ENCODE measurements around the gene DYNLL1.
"Not testable (repeated sequence)": the region's sequence is repeated elsewhere in the genome, so short reads cannot be mapped to it uniquely, and the experiment has no call there.

The DYNLL1 gene

DNA sequence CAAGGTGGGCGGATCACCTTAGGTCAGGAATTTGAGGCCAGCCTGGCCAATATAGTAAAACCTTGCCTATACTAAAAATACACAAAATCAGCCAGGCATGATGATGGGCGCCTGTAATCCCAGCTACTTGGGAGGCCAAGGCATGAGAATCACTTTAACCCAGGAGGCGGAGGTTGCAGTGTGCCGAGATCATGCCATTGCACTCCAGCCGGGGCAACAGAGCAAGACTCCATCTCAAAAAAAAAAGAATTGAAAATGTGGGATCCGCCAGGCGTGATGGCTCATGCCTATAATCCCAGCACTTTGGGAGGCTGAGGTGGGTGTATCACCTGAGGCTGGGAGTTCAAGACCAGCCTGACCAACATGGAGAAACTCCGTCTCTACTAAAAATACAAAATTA lies 23.4 kb downstream of the DYNLL1 start:
- not testable (repeated sequence) for DNase-seq

DNA sequence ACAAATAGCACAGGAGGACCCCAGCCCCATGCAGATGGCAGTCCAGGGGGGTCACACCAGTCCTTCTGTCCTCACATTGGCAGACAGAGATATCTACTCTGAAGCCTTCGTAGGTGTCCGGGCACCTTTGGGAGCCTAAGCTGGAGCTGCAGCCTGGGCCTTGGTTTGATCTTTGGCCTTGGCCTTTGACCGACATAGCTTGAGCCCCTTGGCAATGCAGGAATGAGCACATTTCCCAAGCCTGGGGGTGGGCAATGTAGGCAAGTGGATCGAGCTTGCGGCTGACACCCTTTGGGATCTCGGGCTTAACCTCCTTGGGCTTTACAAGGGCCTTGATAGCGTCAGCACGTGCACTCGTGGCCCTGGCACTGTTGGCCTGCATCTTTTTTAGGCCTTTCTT lies 26.7 kb downstream of the DYNLL1 start:
- DNase-seq: no peak

- DNase-seq: peak; percentile 83
Observed at GRCh38 chr12:120528861-120529525, 33.1 kb downstream of the DYNLL1 start, which contains the start of gene COQ5. Gene COQ5 (minus strand): TSS chr12:120529158. CDS start chr12:120529141, 17 bp downstream.

- no peak for DNase-seq
Observed at GRCh38 chr12:120529641-120530417, 33.9 kb downstream of the DYNLL1 start.

DNA sequence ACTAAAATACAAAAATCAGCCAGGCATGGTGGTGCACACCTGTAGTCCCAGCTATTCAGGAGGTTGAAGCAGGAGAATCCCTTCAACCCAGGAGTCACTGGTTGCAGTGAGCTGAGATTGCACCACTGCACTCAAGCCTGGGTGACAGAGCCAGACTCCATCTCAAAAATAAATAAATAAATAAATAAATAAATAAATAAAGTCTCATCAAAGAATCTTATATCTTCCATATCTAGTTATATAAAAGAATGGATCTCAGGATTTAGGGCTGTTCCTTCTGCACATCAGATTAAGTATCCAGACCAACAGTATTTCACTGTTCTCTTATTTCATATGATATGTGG lies 34.5 kb downstream of the DYNLL1 start:
- DNase-seq: not testable (repeated sequence)

- no peak for DNase-seq
Observed at GRCh38 chr12:120532701-120533238, 36.9 kb downstream of the DYNLL1 start.

DNA sequence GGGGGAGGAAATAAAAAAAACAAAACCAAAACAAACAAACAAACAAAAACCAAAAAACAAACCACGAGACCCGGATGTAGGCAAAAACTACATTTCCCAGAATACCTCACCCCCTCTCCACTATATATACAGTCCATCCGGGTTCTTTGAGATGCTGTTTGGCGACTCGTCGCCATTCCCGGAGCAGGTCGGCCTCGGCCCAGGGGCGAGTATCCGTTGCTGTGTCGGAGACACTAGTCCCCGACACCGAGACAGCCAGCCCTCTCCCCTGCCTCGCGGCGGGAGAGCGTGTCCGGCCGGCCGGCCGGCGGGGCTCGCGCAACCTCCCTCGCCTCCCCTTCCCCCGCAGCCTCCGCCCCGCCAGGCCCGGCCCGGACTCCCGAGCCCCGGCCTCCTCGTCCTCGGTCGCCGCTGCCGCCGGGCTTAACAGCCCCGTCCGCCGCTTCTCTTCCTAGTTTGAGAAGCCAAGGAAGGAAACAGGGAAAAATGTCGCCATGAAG lies 38.3 kb downstream of the DYNLL1 start, which contains the start of gene RNF10:
Gene RNF10, plus strand, starts transcription at position 154 of the 500 bp plus-strand sequence. CDS start 456 bp downstream, outside the sequence.
- peak; percentile 65 for DNase-seq

DNA sequence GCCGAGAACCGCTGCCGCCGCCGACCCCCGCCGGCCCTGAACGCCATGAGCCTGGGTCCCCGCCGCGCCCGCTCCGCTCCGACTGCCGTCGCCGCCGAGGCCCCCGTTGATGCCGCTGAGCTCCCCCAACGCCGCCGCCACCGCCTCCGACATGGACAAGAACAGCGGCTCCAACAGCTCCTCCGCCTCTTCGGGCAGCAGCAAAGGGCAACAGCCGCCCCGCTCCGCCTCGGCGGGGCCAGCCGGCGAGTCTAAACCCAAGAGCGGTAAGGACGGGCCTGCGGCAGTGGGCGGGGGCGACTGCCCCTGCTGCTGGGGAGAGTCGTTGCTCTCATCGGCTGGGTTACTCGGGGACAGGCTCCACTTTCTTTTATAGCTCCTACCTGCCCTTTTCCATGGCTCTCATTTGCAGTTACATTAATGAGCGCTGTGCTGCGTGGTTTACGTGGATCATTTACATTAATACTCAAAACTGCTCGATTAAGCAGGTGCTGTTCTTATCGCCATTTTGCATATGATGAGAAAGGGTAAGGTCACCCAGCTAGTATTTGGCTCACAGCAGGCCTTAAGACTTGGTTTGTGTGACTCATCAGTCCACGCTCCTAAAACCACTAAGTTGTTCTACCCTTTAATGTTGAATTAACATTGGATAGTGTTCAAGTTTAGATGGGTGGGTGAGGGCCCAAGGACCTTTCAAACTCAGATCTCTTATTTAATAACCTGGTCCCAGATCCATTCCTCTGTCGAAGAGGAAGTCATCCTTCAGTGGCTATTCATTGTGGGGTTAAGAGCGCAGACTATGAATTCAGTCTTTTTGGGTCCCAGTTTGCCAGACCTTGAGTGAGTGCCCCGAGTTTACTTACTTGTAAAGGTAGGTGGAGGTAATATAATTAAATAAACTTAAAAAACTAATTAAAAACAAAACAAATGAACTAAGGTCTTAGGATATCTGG lies 39.1 kb downstream of the DYNLL1 start:
- DNase-seq: peak; percentile 49

DNA sequence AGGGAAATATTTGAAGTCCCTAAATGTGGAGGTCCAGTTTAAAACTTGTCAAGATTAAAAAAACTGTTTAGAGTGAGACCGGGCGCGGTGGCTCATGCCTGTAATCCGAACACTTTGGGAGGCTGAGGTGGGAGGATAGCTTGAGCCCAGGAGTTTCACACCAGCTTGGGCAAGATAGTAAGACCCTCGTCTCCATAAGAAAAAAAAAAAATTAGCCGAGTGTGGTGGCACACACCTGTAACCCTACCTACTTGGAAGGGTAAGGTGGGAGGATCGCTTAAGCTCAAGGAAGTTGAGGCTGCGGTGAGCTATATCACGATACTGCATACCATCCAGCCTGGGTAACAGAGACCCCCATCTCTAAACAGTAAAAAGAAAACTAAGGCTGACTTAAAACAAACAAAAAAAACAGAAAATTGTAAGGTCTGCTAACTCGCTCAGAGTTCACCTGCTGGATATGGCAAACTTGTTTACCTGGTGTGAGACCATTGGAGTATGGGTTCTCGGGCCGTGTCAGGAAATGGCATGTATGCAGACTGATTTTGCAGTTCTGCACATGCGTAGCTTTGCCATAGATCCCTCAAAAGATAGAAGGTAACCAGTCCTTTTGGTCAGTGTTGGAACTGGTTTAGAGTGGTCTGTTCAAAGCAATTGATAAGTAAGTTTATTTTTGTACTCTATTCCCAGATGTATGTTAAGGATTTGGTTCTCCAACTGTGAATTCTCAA lies 40.3 kb downstream of the DYNLL1 start:
- peak; percentile 24 for DNase-seq

GRCh38 chr12:120537856-120538220 lies 41.9 kb downstream of the DYNLL1 start:
- no peak for DNase-seq

- DNase-seq: no peak
Observed at GRCh38 chr12:120538281-120539156, 42.6 kb downstream of the DYNLL1 start.

DNA sequence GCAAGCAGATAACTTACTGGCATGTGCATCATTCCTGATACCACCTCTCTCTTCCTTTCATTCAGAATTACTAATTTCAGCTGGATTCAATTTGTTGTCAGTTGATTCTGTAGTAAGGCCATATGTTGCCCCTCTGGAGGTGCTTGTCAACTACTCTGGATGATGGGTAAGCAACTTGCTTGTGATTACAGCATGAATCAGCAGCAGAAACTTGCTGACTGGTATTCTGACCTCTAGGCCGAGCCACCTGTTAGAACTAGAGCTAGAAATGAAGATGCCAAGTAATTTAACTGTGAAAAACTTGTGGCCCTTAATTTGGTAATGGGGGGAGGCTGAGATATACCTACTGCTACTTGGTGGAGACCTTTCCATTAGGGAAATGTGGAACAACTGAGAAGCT lies 43.4 kb downstream of the DYNLL1 start:
- DNase-seq: no peak

GRCh38 chr12:120540445-120540844 lies 44.5 kb downstream of the DYNLL1 start:
- no peak for DNase-seq

DNA sequence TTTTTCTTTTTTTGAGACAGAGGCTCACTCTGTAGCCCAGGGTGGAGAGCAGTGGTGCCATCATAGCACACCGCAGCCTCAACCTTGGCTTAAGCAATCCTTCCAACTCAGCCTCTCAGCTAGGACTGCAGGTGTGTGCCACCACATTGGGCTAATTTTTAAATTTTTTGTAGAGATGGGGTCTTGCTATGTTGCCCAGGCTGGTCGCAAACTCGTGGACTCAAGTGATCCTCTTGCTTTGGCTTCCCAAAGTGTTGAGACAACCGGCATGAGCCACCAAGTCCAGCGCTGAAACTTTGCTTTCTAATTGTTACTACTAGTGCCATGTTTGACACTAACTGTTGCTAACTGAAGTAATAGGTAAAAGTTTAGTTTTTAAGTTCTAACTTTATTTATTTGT lies 46.3 kb downstream of the DYNLL1 start:
- no peak for DNase-seq

GRCh38 chr12:120544691-120545090 lies 48.8 kb downstream of the DYNLL1 start:
- no peak for DNase-seq

GRCh38 chr12:120546050-120546386 lies 50.1 kb downstream of the DYNLL1 start:
- no peak for DNase-seq
